LoVo (cell line): ENCODE results near the gene TINAGL1.

Experiments used
- DNase-seq: peaks from one replicate; pipeline ENCODE4 v3.0.0-alpha.2; 2016; ENCODE audit warnings: low spot score

The TINAGL1 gene

GRCh38 chr1:31576201-31576669, at the start of gene TINAGL1:
Gene TINAGL1 (plus strand): TSS chr1:31576515. CDS start chr1:31577149, 634 bp downstream.
- peak; percentile 93 for DNase-seq

GRCh38 chr1:31529999-31530684, 46.2 kb upstream of the TINAGL1 start:
- DNase-seq: no peak

GRCh38 chr1:31531177-31531999, 44.9 kb upstream of the TINAGL1 start:
- no peak for DNase-seq

- no peak for DNase-seq
These were observed 44.1 kb upstream of the TINAGL1 start for GRCh38 chr1:31532173-31532572.

- peak; percentile 63 for DNase-seq
These were observed 40.8 kb upstream of the TINAGL1 start for GRCh38 chr1:31535561-31535960.

GRCh38 chr1:31539329-31539728, 37.0 kb upstream of the TINAGL1 start:
- no peak for DNase-seq

GRCh38 chr1:31541194-31541593, 35.1 kb upstream of the TINAGL1 start:
- no peak for DNase-seq

GRCh38 chr1:31545927-31546540, 30.3 kb upstream of the TINAGL1 start:
- DNase-seq: no peak

GRCh38 chr1:31548534-31548906, 27.8 kb upstream of the TINAGL1 start:
- peak; percentile 52 for DNase-seq

- DNase-seq: peak; percentile 92
These were observed 27.2 kb upstream of the TINAGL1 start for GRCh38 chr1:31548907-31549808.

- peak; percentile 81 for DNase-seq
These were observed 26.3 kb upstream of the TINAGL1 start for GRCh38 chr1:31549809-31550620.

GRCh38 chr1:31551208-31551607, 25.1 kb upstream of the TINAGL1 start:
- DNase-seq: no peak

GRCh38 chr1:31552489-31552888, 23.8 kb upstream of the TINAGL1 start:
- DNase-seq: no peak

- no peak for DNase-seq
These were observed 19.8 kb upstream of the TINAGL1 start for GRCh38 chr1:31556481-31557006.

- no peak for DNase-seq
These were observed 16.6 kb upstream of the TINAGL1 start for GRCh38 chr1:31559715-31560114.

GRCh38 chr1:31560394-31560793, 15.9 kb upstream of the TINAGL1 start:
- no peak for DNase-seq

- peak; percentile 74 for DNase-seq
These were observed 13.5 kb upstream of the TINAGL1 start for GRCh38 chr1:31562707-31563360.

GRCh38 chr1:31564606-31564989, 11.7 kb upstream of the TINAGL1 start:
- DNase-seq: no peak

- no peak for DNase-seq
These were observed 8.3 kb upstream of the TINAGL1 start for GRCh38 chr1:31567956-31568570.
